Measurements from ENCODE around the gene ELP1. TPM values are rescaled to one million over a fixed set of nuclear protein-coding genes. Genes with fewer than 3 reads are reported as not detected.

Gene ELP1
- total and polyA plus RNA-seq, 9 donors: 15.7 to 70.9 (median 34.3) TPM

- Histone ChIP-seq H3K27me3 (no peaks in the 10 kb centered on the region), H3K4me3 (no peak overlapping the region), H3K27ac (peak overlapping the region; percentile 30 to 85), H3K36me3 (no peaks in the 10 kb centered on the region), H3K4me1 (ENCODE audit: insufficient read depth) (peaks cover 5% of the 10 kb centered on the region), H3K9me3 (no peaks in the 10 kb centered on the region)
- TF ChIP-seq, protein P1, sequence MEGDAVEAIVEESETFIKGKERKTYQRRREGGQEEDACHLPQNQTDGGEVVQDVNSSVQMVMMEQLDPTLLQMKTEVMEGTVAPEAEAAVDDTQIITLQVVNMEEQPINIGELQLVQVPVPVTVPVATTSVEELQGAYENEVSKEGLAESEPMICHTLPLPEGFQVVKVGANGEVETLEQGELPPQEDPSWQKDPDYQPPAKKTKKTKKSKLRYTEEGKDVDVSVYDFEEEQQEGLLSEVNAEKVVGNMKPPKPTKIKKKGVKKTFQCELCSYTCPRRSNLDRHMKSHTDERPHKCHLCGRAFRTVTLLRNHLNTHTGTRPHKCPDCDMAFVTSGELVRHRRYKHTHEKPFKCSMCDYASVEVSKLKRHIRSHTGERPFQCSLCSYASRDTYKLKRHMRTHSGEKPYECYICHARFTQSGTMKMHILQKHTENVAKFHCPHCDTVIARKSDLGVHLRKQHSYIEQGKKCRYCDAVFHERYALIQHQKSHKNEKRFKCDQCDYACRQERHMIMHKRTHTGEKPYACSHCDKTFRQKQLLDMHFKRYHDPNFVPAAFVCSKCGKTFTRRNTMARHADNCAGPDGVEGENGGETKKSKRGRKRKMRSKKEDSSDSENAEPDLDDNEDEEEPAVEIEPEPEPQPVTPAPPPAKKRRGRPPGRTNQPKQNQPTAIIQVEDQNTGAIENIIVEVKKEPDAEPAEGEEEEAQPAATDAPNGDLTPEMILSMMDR (IDR thresholded peaks at IDR 0.05): no peak
- TF ChIP-seq POLR2A (IDR thresholded peaks at IDR 0.05) (no peak), EP300 (IDR thresholded peaks at IDR 0.05) (no peak)
- WGBS, 3 donors: 88 to 93% (median 88%) methylated on average over 3 of the region's 3 CpGs
- intact Hi-C loops (cut with DNase I): no loop called here
- DNase-seq: no peak
These were observed 49.2 kb downstream of the ELP1 start for GRCh38 chr9:108884701-108885100.

GRCh38 chr9:108883085-108883484 lies 50.8 kb downstream of the ELP1 start:
- TF ChIP-seq POLR2A (IDR thresholded peaks at IDR 0.05): no peak
- TF ChIP-seq, protein P1 (IDR thresholded peaks at IDR 0.05): no peak
- no peak for TF ChIP-seq EP300 (IDR thresholded peaks at IDR 0.05)
- Histone ChIP-seq H3K9me3 (no peaks in the 10 kb centered on the region), H3K27me3 (no peaks in the 10 kb centered on the region), H3K36me3 (no peaks in the 10 kb centered on the region), H3K4me1 (ENCODE audit: insufficient read depth) (peaks cover 5% of the 10 kb centered on the region), H3K27ac (peak overlapping the region in 1 of 2 donors; percentile 85), H3K4me3 (no peak overlapping the region)
- intact Hi-C loops (cut with DNase I): no loop called here
- 95 to 98% (median 98%) methylated on average over 3 of the region's 3 CpGs for WGBS, 3 donors
- no peak for DNase-seq

DNA sequence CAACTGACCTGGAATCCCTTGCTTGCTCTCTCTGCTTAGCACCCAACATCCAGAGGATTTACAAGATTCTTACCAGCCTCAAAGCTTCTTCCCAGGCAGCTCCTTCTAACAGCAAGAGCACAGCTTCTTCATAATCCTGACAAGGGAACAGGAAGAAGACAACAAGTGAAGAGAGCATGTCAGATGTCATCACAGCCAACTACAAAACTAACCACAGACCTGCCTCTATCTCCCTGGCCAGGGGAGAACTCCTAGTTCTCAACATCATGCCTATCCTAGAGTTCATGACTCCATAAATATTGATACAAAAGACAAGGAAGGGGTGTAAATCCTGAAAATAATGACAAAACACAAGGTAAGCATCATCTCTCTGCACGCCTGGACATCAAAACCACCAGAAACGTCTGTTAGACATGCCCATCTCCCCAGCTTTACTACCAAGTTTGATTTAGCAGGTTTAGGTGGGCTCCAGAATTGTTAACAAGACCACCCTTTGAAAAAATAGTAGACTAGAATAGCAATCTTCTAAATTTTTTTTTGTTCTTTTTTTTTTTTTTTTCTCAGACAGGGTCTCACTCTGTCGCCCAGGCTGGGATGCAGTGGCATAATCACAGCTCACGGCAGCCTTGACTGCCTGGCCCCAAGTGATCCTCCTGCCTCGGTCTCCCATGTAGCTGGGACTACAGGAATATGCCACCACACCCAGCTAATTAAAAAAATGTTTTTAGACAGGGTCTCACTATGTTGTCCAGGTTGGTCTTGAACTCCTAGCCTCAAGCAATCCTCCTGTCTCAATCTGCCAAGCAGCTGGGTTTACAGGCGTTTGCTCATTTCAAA lies 51.7 kb downstream of the ELP1 start:
- H3K27me3 ChIP-seq: no peaks in the 10 kb centered on the region
- peak overlapping the region in 1 of 2 donors; percentile 30 for H3K27ac ChIP-seq
- intact Hi-C loops (cut with DNase I): no loop called here
- no peak for TF ChIP-seq POLR2A (IDR thresholded peaks at IDR 0.05)
- TF ChIP-seq, protein P1 (IDR thresholded peaks at IDR 0.05): no peak
- H3K9me3 ChIP-seq: no peaks in the 10 kb centered on the region
- no peak overlapping the region for H3K4me3 ChIP-seq
- no peaks in the 10 kb centered on the region for H3K36me3 ChIP-seq
- peaks cover 5% of the 10 kb centered on the region for H3K4me1 ChIP-seq (ENCODE audit: insufficient read depth)
- DNase-seq: no peak
- 94 to 96% (median 94%) methylated on average over 6 of the region's 6 CpGs for WGBS, 3 donors

DNA sequence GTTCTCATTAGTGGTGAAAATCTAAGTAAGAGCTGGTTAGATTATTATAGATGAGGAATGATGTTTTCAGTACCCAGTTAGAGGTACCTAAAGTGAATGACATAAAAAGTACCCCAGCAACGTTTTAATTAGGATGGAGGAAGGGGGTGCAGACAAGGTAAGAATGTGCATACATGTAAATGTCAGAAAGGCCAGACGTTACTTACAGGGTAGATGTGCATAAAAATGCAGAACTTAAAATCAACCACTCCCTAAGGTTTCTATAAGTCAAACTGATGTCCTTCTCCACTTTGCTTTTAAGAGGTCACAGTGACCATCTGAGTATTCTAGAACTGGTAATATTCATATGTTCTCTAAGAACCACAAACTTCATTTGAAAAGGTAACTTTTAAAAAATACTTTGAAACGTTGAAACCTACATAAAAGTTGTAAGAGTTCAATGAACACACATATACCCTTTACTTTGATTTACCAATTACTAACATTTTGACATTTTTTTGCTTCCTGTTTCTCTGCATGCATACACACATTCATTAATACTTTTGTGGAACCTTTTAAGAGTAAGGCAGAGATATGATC lies 53.1 kb downstream of the ELP1 start:
- H3K4me1 ChIP-seq (ENCODE audit: insufficient read depth): peaks cover 5% of the 10 kb centered on the region
- DNase-seq: no peak
- H3K36me3 ChIP-seq: no peaks in the 10 kb centered on the region
- H3K27ac ChIP-seq: no peak overlapping the region
- 54 to 78% (median 75%) methylated on average over 3 of the region's 3 CpGs for WGBS, 3 donors
- no peak overlapping the region for H3K4me3 ChIP-seq
- H3K9me3 ChIP-seq: no peaks in the 10 kb centered on the region
- TF ChIP-seq POLR2A (IDR thresholded peaks at IDR 0.05): no peak
- intact Hi-C loops (cut with DNase I): no loop called here
- no peaks in the 10 kb centered on the region for H3K27me3 ChIP-seq

GRCh38 chr9:108877524-108877923 lies 56.4 kb downstream of the ELP1 start:
- WGBS, 3 donors: 92 to 98% (median 93%) methylated on average over 2 of the region's 2 CpGs
- TF ChIP-seq POLR2A (IDR thresholded peaks at IDR 0.05): no peak
- TF ChIP-seq, protein P1 (IDR thresholded peaks at IDR 0.05): no peak
- no peak for TF ChIP-seq EP300 (IDR thresholded peaks at IDR 0.05)
- H3K9me3 ChIP-seq: no peaks in the 10 kb centered on the region

More at GRCh38 chr9:108877524-108877923, 56.4 kb downstream of the ELP1 start:
- peaks cover 1% of the 10 kb centered on the region for H3K4me1 ChIP-seq (ENCODE audit: insufficient read depth)
- intact Hi-C loops (cut with DNase I): no loop called here
- H3K27ac ChIP-seq: no peak overlapping the region
- DNase-seq: no peak
- no peaks in the 10 kb centered on the region for H3K36me3 ChIP-seq
- no peaks in the 10 kb centered on the region for H3K27me3 ChIP-seq
- no peak overlapping the region for H3K4me3 ChIP-seq
